HepG2 (cell line): Measurements from ENCODE around the gene LRP2. TPM values are rescaled to one million over a fixed set of nuclear protein-coding genes. Genes with fewer than 3 reads are reported as not detected.

Source experiments
- AFF4 ChIP-seq: sonication (generic); formaldehyde crosslinking; IDR thresholded peaks from 2 replicates; pipeline ENCODE4 v1.4.0; 2020; ENCODE audit warnings: missing genetic modification reagents
- GABPA ChIP-seq, 2 experiments: IDR thresholded peaks; 2 replicates each; pipeline ENCODE4 v1.6.1; 2011 to 2016; ENCODE audit warnings: low read depth in 2 of 2, low read length in 1 of 2, missing biosample characterization in 1 of 2, missing genetic modification characterization in 1 of 2
- HNRNPH1 ChIP-seq: fragments of 200-400 bp; formaldehyde crosslinking; optimal IDR thresholded peaks from 2 replicates; pipeline ENCODE3; 2017; ENCODE audit warnings: mild to moderate bottlenecking, low read depth, low read length
- JUND ChIP-seq: sonication (generic); formaldehyde crosslinking; IDR thresholded peaks from 2 replicates; pipeline ENCODE4 v1.8.0; 2022; ENCODE audit warnings: mild to moderate bottlenecking, missing genetic modification reagents
- NR3C1 ChIP-seq: sonication (generic); formaldehyde crosslinking; IDR thresholded peaks from 2 replicates; pipeline ENCODE4 v1.4.0; 2020; ENCODE audit warnings: missing genetic modification reagents
- SYNCRIP ChIP-seq: fragments of 200-400 bp; formaldehyde crosslinking; IDR thresholded peaks from 2 replicates; pipeline ENCODE4 v1.6.1; 2018; ENCODE audit warnings: mild to moderate bottlenecking, low read depth, low read length; ENCODE audit not compliant: insufficient read depth
- TRIM22 ChIP-seq: fragments of 450-650 bp; IDR thresholded peaks from 2 replicates; pipeline ENCODE4 v1.6.1; 2017
- ZBED4 ChIP-seq: sonication (generic); formaldehyde crosslinking; IDR thresholded peaks from 2 replicates; pipeline ENCODE4 v1.4.0; 2020; ENCODE audit warnings: missing genetic modification reagents, borderline replicate concordance
- ZNF160 ChIP-seq: sonication (generic); formaldehyde crosslinking; IDR thresholded peaks from 2 replicates; pipeline ENCODE4 v1.8.0; 2022; ENCODE audit warnings: mild to moderate bottlenecking, inconsistent platforms, missing genetic modification reagents
- ZNF354B ChIP-seq: sonication (generic); formaldehyde crosslinking; IDR thresholded peaks from 2 replicates; pipeline ENCODE4 v1.8.0; 2022; ENCODE audit warnings: mild to moderate bottlenecking, missing genetic modification reagents
- ZNF446 ChIP-seq: sonication (generic); formaldehyde crosslinking; IDR thresholded peaks from 2 replicates; pipeline ENCODE4 v1.5.0; 2020; ENCODE audit warnings: mild to moderate bottlenecking, missing genetic modification reagents
- ZZZ3 ChIP-seq: sonication (generic); formaldehyde crosslinking; IDR thresholded peaks from 2 replicates; pipeline ENCODE4 v1.4.0; 2020; ENCODE audit warnings: missing genetic modification reagents, mild to moderate bottlenecking, borderline replicate concordance
- polyA plus RNA-seq, 8 experiments: library from polyadenylated mRNA; depleted of rRNA in 3 of 8; stranded (reverse) in 7 of 8; unstranded in 1 of 8; fragments of >200 nt; fragmentation: Illumina TruSeq in 4 of 8; extraction: Trizol in 4 of 8; gene quantifications; 2 replicates each; pipeline versions ENCODE4 v1.2.1 to v1.2.3, GENCODE V29; 2011 to 2016; ENCODE audit warnings: low read depth in 4 of 8, missing spikeins in 1 of 8, mixed read lengths in 1 of 8; ENCODE audit not compliant: insufficient read depth in 1 of 8
- total RNA-seq, 5 experiments: library from RNA; depleted of rRNA; stranded (reverse); fragments of >200 nt; fragmentation: Illumina TruSeq; extraction: Trizol; gene quantifications; 2 replicates each; pipeline ENCODE4 v1.2.3, GENCODE V29; 2016; ENCODE audit warnings: low read depth in 1 of 5

LRP2 gene
- total and polyA plus RNA-seq, 2 of the 13 experiments (the other 11 are each of a cell fraction or from before 2014, with no cell fraction given), result 0.03 to 0.15 TPM

- no peak for TF ChIP-seq TRIM22
- TF ChIP-seq HNRNPH1, result no peak
- TF ChIP-seq AFF4 (CRISPR knock-in tag), result no peak
- no peak for TF ChIP-seq ZBED4
- no peak for TF ChIP-seq ZNF354B (CRISPR knock-in tag)
- TF ChIP-seq NR3C1 (CRISPR knock-in tag), result no peak
- TF ChIP-seq GABPA (IDR thresholded peaks at IDR 0.05; ENCODE audit: low read depth, low read length), result no peak
- TF ChIP-seq GABPA (CRISPR knock-in tag; IDR thresholded peaks at IDR 0.05; ENCODE audit: low read depth), result no peak
- TF ChIP-seq ZNF160 (CRISPR knock-in tag), result no peak
- no peak for TF ChIP-seq SYNCRIP
- no peak for TF ChIP-seq JUND (CRISPR knock-in tag)
- TF ChIP-seq ZZZ3 (CRISPR knock-in tag), result no peak
- TF ChIP-seq ZNF446, result no peak
Observed at GRCh38 chr2:169225233-169225750, 137.0 kb downstream of the LRP2 start (continued).
